GM12891 (cell line): Measurements from ENCODE around the gene SLC25A39.

Experiments
- POLR2A ChIP-seq: IDR thresholded peaks from 2 replicates; pipeline ENCODE4 v1.6.1; 2011; ENCODE audit warnings: low read depth, low read length, control low read depth
- SPI1 ChIP-seq: IDR thresholded peaks from 2 replicates; pipeline ENCODE4 v1.6.1; 2011; ENCODE audit warnings: low read depth, low read length, control low read depth

DNA sequence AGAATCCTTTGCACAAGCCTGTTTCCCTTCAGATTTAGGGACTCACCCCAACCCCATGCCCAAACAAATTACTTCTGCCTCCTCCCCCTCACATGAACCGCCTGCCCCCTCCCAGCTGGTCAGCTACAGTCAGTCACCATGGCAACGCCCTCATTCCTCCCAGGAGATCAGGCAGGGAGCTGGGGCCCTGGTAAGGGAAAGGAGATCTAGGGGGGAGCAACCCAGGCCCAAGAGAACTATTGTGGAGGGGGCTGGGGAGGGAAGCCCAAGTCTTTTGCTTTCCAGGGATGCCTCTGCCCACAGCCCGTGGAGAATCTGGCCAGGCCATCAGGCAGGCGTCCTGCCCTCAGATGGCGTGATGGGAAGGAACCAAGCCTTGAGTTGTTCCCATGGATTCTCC, 36.2 kb upstream of the SLC25A39 start:
- TF ChIP-seq POLR2A (no peak), SPI1 (no peak)
